Measurements from ENCODE around the gene OPRL1.
A peak's percentile ranks its signal among the peaks of the same experiment; 100 is the strongest.

DNA sequence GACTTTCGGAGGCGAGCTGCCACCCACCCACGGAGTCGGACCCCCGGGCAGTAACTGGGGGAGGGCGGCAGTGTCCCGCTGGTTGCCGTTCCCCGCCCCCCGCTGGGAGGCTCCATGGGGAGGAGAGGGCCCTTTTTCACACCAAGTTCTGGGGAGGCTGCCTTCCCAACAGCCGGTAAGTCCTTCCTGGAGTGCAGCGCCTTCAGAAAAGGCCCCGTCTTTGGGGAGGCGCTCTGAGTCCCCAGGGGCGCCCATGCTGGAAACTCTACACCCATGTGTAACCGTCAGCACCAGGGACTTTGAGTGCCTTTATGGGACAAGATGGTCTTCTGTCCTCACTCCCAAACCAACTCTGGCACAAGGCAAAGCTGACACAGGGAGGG is 30.0 kb upstream of the OPRL1 start:
- TF ChIP-seq, protein P1, sequence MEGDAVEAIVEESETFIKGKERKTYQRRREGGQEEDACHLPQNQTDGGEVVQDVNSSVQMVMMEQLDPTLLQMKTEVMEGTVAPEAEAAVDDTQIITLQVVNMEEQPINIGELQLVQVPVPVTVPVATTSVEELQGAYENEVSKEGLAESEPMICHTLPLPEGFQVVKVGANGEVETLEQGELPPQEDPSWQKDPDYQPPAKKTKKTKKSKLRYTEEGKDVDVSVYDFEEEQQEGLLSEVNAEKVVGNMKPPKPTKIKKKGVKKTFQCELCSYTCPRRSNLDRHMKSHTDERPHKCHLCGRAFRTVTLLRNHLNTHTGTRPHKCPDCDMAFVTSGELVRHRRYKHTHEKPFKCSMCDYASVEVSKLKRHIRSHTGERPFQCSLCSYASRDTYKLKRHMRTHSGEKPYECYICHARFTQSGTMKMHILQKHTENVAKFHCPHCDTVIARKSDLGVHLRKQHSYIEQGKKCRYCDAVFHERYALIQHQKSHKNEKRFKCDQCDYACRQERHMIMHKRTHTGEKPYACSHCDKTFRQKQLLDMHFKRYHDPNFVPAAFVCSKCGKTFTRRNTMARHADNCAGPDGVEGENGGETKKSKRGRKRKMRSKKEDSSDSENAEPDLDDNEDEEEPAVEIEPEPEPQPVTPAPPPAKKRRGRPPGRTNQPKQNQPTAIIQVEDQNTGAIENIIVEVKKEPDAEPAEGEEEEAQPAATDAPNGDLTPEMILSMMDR (conservative IDR thresholded peaks at IDR 0.05) = no peak
- TF ChIP-seq EZH2 (IDR thresholded peaks at IDR 0.05; ENCODE audit: low read depth) = peak; percentile 88; the same call in 1 of the 2 replicates

All from PC-9 (cell line).